ENCODE data around the gene KLF15. TPM values are rescaled to one million over a fixed set of nuclear protein-coding genes. Genes with fewer than 3 reads are reported as not detected.

The KLF15 gene
- total and polyA plus RNA-seq, 2 experiments from 2014 or later, result 1.8 to 16.7 TPM

DNA sequence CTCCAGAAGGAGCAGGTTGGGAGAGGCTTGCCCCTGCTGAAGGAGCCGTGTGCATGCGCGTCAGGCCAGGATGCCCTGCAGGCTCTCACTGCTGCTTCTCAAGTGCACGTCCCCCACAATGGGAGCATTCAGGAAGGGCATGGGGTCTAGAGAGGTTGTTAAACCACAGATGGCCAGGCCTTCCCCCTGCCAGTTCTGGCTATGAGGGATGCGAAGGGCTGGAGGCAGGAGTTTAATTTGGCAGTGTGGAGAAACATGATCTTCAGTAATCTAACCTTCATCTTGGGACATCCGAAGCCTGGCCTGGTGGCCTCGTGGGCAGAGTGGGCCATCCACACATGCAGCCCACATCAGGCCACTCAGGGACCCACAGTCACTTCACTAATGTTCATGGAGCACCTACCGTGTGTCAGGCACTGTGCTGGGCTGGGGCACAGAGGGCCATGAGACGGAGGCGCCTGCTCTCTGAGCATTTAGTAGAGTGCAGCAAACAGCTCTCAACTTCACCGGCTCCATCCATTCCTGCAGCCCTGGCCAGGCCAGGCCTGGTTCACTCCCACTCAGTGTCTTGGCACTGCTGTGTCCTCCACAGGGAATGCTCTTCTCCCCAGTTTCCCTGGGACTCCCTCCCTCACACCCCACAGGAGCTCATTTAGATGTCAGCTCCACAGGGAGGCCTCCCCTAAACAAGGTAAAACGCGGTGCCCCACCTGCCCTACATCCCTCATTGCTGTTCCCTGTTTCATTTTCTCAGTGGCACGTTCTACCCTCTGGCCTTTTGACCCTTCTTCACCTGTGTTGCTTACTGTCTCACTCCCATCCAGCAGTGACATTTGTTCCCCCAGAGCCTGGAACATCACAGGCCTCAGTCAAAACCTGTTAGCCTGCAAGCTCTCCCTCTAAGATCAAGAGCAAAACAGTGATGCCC lies 41.5 kb upstream of the KLF15 start:
- Histone ChIP-seq H3K4me1 (ENCODE audit: insufficient read depth) (peaks cover 3% of the 10 kb centered on the region), H2AFZ (no peak overlapping the region), H3K9me2 (replicated peaks; ENCODE audit: insufficient read depth) (no peaks in the 10 kb centered on the region), H3K36me3 (replicated peaks; ENCODE audit: insufficient read depth, low read depth) (no peaks in the 10 kb centered on the region), H3K79me2 (no peaks in the 10 kb centered on the region), H3K27me3 (peaks cover 20% of the 10 kb centered on the region), H3K4me2 (no peak overlapping the region), H3K27ac (no peak overlapping the region), H3K9me3 (ENCODE audit: low read depth) (no peaks in the 10 kb centered on the region), H3K4me3 (no peak overlapping the region), H4K20me1 (ENCODE audit: insufficient read depth, poor library complexity, severe bottlenecking) (no peaks in the 10 kb centered on the region)
- DNase-seq (ENCODE audit: low spot score), result no peak
- 89% methylated on average over 13 of the region's 14 CpGs for WGBS (ENCODE audit: low lambda C conversion rate, missing lambda C conversion rate)
- TF ChIP-seq EZH2 (IDR thresholded peaks at IDR 0.05; ENCODE audit: borderline replicate concordance), result no peak
- TF ChIP-seq EZH2phosphoT487 (IDR thresholded peaks at IDR 0.05; ENCODE audit: low read depth, severe bottlenecking, unreplicated experiment), result no peak

DNA sequence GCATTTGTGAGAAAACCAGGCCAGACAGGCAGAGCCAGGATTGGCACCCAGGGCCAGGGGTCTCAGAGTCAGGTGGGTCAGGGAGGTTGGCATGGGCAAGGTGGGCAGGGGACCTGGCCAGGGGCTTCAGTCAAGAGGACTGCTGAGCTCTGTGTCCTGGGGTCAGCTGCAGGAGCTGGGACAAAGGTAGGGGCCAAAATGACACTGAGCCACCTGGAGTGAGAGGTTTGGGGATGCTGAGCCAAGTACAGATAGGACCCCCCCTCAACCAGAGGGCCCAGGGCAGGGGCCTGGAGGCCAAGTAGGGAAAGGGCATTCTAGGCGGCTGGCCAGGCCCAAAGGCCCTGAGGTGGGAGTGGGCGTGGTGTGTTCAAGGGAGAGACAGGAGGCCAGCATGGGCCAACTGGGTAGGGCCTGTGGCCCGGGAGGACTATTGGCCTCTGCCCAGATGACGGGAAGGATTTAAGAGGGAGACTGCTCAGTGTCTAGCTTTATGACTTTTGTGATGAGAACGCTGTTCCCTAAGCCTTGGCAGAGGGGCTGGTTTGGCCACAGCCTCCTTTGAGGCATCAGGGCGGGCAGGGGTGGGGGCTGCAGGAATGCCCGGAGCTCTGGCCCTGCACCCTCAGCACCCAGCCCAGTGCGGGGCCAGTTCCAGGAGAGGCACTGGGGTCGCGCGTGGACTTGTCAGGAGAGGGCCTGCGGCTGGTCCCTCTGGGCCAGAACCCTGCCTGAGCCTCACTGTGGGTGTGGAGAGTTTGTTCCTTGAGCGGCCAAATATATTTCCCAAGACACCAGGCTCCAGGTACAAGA lies 40.6 kb upstream of the KLF15 start:
- Histone ChIP-seq H3K79me2 (no peaks in the 10 kb centered on the region), H3K9me3 (ENCODE audit: low read depth) (no peaks in the 10 kb centered on the region), H4K20me1 (ENCODE audit: insufficient read depth, poor library complexity, severe bottlenecking) (no peaks in the 10 kb centered on the region), H3K27ac (no peak overlapping the region), H3K4me1 (ENCODE audit: insufficient read depth) (peaks cover 3% of the 10 kb centered on the region), H3K9me2 (replicated peaks; ENCODE audit: insufficient read depth) (no peaks in the 10 kb centered on the region), H3K27me3 (peaks cover 20% of the 10 kb centered on the region), H2AFZ (no peak overlapping the region), H3K4me2 (no peak overlapping the region), H3K36me3 (replicated peaks; ENCODE audit: insufficient read depth, low read depth) (no peaks in the 10 kb centered on the region), H3K4me3 (no peak overlapping the region)
- no peak for DNase-seq (ENCODE audit: low spot score)
- 92% methylated on average over 12 of the region's 13 CpGs for WGBS (ENCODE audit: low lambda C conversion rate, missing lambda C conversion rate)
- TF ChIP-seq EZH2 (IDR thresholded peaks at IDR 0.05; ENCODE audit: borderline replicate concordance) (no peak), EZH2phosphoT487 (IDR thresholded peaks at IDR 0.05; ENCODE audit: low read depth, severe bottlenecking, unreplicated experiment) (no peak)
- TF ChIP-seq, protein P1, sequence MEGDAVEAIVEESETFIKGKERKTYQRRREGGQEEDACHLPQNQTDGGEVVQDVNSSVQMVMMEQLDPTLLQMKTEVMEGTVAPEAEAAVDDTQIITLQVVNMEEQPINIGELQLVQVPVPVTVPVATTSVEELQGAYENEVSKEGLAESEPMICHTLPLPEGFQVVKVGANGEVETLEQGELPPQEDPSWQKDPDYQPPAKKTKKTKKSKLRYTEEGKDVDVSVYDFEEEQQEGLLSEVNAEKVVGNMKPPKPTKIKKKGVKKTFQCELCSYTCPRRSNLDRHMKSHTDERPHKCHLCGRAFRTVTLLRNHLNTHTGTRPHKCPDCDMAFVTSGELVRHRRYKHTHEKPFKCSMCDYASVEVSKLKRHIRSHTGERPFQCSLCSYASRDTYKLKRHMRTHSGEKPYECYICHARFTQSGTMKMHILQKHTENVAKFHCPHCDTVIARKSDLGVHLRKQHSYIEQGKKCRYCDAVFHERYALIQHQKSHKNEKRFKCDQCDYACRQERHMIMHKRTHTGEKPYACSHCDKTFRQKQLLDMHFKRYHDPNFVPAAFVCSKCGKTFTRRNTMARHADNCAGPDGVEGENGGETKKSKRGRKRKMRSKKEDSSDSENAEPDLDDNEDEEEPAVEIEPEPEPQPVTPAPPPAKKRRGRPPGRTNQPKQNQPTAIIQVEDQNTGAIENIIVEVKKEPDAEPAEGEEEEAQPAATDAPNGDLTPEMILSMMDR (IDR thresholded peaks at IDR 0.05; ENCODE audit: poor library complexity), result no peak

DNA sequence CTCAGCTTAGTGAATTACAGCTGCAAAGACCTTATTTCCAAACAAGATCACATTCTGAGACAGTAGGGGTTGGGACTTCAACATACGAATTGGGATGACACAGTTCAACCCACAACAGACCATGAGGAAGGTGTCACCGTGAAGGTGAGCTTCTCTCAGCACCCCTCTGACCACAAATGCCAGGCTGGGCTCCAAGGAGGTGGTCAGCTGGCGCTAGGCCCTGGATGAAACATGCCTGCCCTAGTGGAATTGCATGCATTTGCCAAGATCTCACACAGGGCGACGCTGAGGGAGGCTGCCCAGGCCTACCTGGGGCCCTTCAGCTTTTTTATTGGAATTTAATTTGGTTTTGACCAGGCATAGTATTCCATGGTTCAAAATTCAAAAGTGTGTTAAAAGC lies 39.3 kb upstream of the KLF15 start:
- H3K79me2 ChIP-seq, result no peaks in the 10 kb centered on the region
- TF ChIP-seq EZH2 (IDR thresholded peaks at IDR 0.05; ENCODE audit: borderline replicate concordance), result no peak
- TF ChIP-seq EZH2phosphoT487 (IDR thresholded peaks at IDR 0.05; ENCODE audit: low read depth, severe bottlenecking, unreplicated experiment), result no peak
- TF ChIP-seq, protein P1 (IDR thresholded peaks at IDR 0.05; ENCODE audit: poor library complexity), result no peak
- no peak overlapping the region for H3K27ac ChIP-seq
- H2AFZ ChIP-seq, result no peak overlapping the region
- H3K9me3 ChIP-seq (ENCODE audit: low read depth), result no peaks in the 10 kb centered on the region
- H4K20me1 ChIP-seq (ENCODE audit: insufficient read depth, poor library complexity, severe bottlenecking), result no peaks in the 10 kb centered on the region
- no peak overlapping the region for H3K4me2 ChIP-seq
- no peak overlapping the region for H3K4me3 ChIP-seq
- DNase-seq (ENCODE audit: low spot score), result no peak
- H3K4me1 ChIP-seq (ENCODE audit: insufficient read depth), result peaks cover 3% of the 10 kb centered on the region
- H3K9me2 ChIP-seq (replicated peaks; ENCODE audit: insufficient read depth), result no peaks in the 10 kb centered on the region
- no peaks in the 10 kb centered on the region for H3K36me3 ChIP-seq (replicated peaks; ENCODE audit: insufficient read depth, low read depth)
- 96% methylated on average over 5 of the region's 5 CpGs for WGBS (ENCODE audit: low lambda C conversion rate, missing lambda C conversion rate)
- peaks cover 20% of the 10 kb centered on the region for H3K27me3 ChIP-seq

All from hepatocyte (in vitro differentiated cells).